Activated naive CD4-positive, alpha-beta T cell treated with anti-CD3 and anti-CD28 coated beads, Interleukin-2, amount 50 U/mL, for 24 hours (primary cell): ENCODE results near the gene WDR13.

Source experiments
- H3K27ac Mint-ChIP-seq: one replicate; pipeline ENCODE4 v1.8.0; 2021; ENCODE audit warnings: mild to moderate bottlenecking, mixed read lengths
- H3K27me3 Mint-ChIP-seq: one replicate; pipeline ENCODE4 v1.8.0; 2021; ENCODE audit warnings: mixed read lengths
- H3K36me3 Mint-ChIP-seq: one replicate; pipeline ENCODE4 v1.8.0; 2021; ENCODE audit warnings: mixed read lengths
- H3K4me1 Mint-ChIP-seq: one replicate; pipeline ENCODE4 v1.8.0; 2021; ENCODE audit warnings: mixed read lengths
- H3K4me3 Mint-ChIP-seq: one replicate; pipeline ENCODE4 v1.8.0; 2021; ENCODE audit warnings: mild to moderate bottlenecking, mixed read lengths
- H3K9me3 Mint-ChIP-seq: one replicate; pipeline ENCODE4 v1.8.0; 2021; ENCODE audit warnings: mixed read lengths

Gene WDR13

GRCh38 chrX:48584698-48585097, 12.6 kb upstream of the WDR13 start:
- Mint-ChIP-seq H3K4me1 (peaks cover 7% of the 10 kb centered on the region), H3K27ac (no peak overlapping the region), H3K4me3 (no peak overlapping the region)

GRCh38 chrX:48589482-48590162, 7.7 kb upstream of the WDR13 start:
- no peaks in the 10 kb centered on the region for H3K9me3 Mint-ChIP-seq
- no peaks in the 10 kb centered on the region for H3K4me1 Mint-ChIP-seq
- no peak overlapping the region for H3K27ac Mint-ChIP-seq
- H3K27me3 Mint-ChIP-seq: no peaks in the 10 kb centered on the region
- H3K4me3 Mint-ChIP-seq: no peak overlapping the region
- H3K36me3 Mint-ChIP-seq: no peaks in the 10 kb centered on the region

More at GRCh38 chrX:48584698-48585097, 12.6 kb upstream of the WDR13 start:
- H3K27me3 Mint-ChIP-seq: no peaks in the 10 kb centered on the region
- no peaks in the 10 kb centered on the region for H3K9me3 Mint-ChIP-seq
- H3K36me3 Mint-ChIP-seq: peaks cover 2% of the 10 kb centered on the region

- Mint-ChIP-seq H3K4me3 (no peak overlapping the region), H3K27ac (no peak overlapping the region), H3K9me3 (no peaks in the 10 kb centered on the region), H3K27me3 (no peaks in the 10 kb centered on the region), H3K4me1 (no peaks in the 10 kb centered on the region), H3K36me3 (no peaks in the 10 kb centered on the region)
These were observed 6.8 kb upstream of the WDR13 start for GRCh38 chrX:48590203-48591103.

GRCh38 chrX:48591255-48591791, 6.0 kb upstream of the WDR13 start:
- no peaks in the 10 kb centered on the region for H3K27me3 Mint-ChIP-seq
- H3K36me3 Mint-ChIP-seq: no peaks in the 10 kb centered on the region
- H3K4me1 Mint-ChIP-seq: no peaks in the 10 kb centered on the region
- no peak overlapping the region for H3K27ac Mint-ChIP-seq
- no peaks in the 10 kb centered on the region for H3K9me3 Mint-ChIP-seq
- H3K4me3 Mint-ChIP-seq: no peak overlapping the region

GRCh38 chrX:48592971-48593370, 4.3 kb upstream of the WDR13 start:
- no peak overlapping the region for H3K27ac Mint-ChIP-seq
- no peaks in the 10 kb centered on the region for H3K36me3 Mint-ChIP-seq

GRCh38 chrX:48595929-48596328, 1.4 kb upstream of the WDR13 start:
- Mint-ChIP-seq H3K27me3 (no peaks in the 10 kb centered on the region), H3K4me1 (peaks cover 10% of the 10 kb centered on the region)

More at GRCh38 chrX:48592971-48593370, 4.3 kb upstream of the WDR13 start:
- Mint-ChIP-seq H3K27me3 (no peaks in the 10 kb centered on the region), H3K4me3 (no peak overlapping the region), H3K4me1 (peaks cover 5% of the 10 kb centered on the region), H3K9me3 (no peaks in the 10 kb centered on the region)

GRCh38 chrX:48598614-48599013, 1.3 kb downstream of the WDR13 start:
- Mint-ChIP-seq H3K9me3 (no peaks in the 10 kb centered on the region), H3K4me1 (peaks cover 10% of the 10 kb centered on the region), H3K27me3 (no peaks in the 10 kb centered on the region), H3K4me3 (no peak overlapping the region), H3K36me3 (no peaks in the 10 kb centered on the region), H3K27ac (no peak overlapping the region)

More at GRCh38 chrX:48595929-48596328, 1.4 kb upstream of the WDR13 start:
- no peaks in the 10 kb centered on the region for H3K36me3 Mint-ChIP-seq
- no peak overlapping the region for H3K4me3 Mint-ChIP-seq
- H3K9me3 Mint-ChIP-seq: no peaks in the 10 kb centered on the region
- no peak overlapping the region for H3K27ac Mint-ChIP-seq

GRCh38 chrX:48599341-48599740, 2.0 kb downstream of the WDR13 start:
- Mint-ChIP-seq H3K27me3 (no peaks in the 10 kb centered on the region), H3K9me3 (no peaks in the 10 kb centered on the region), H3K27ac (no peak overlapping the region), H3K4me1 (peaks cover 10% of the 10 kb centered on the region), H3K36me3 (no peaks in the 10 kb centered on the region), H3K4me3 (no peak overlapping the region)

- no peak overlapping the region for H3K4me3 Mint-ChIP-seq
- H3K27me3 Mint-ChIP-seq: no peaks in the 10 kb centered on the region
- H3K9me3 Mint-ChIP-seq: no peaks in the 10 kb centered on the region
- H3K4me1 Mint-ChIP-seq: peaks cover 10% of the 10 kb centered on the region
- no peaks in the 10 kb centered on the region for H3K36me3 Mint-ChIP-seq
- H3K27ac Mint-ChIP-seq: no peak overlapping the region
These were observed 2.9 kb downstream of the WDR13 start for GRCh38 chrX:48600226-48600625.

- Mint-ChIP-seq H3K4me3 (no peak overlapping the region), H3K27me3 (no peaks in the 10 kb centered on the region), H3K4me1 (peaks cover 10% of the 10 kb centered on the region), H3K9me3 (no peaks in the 10 kb centered on the region), H3K36me3 (no peaks in the 10 kb centered on the region), H3K27ac (no peak overlapping the region)
These were observed 4.6 kb downstream of the WDR13 start for GRCh38 chrX:48601741-48602394.

GRCh38 chrX:48604701-48605100, 7.4 kb downstream of the WDR13 start:
- Mint-ChIP-seq H3K9me3 (no peaks in the 10 kb centered on the region), H3K4me1 (no peaks in the 10 kb centered on the region), H3K4me3 (no peak overlapping the region), H3K27ac (no peak overlapping the region), H3K27me3 (no peaks in the 10 kb centered on the region), H3K36me3 (no peaks in the 10 kb centered on the region)

- Mint-ChIP-seq H3K9me3 (no peaks in the 10 kb centered on the region), H3K36me3 (no peaks in the 10 kb centered on the region), H3K27me3 (no peaks in the 10 kb centered on the region), H3K4me3 (no peak overlapping the region), H3K4me1 (no peaks in the 10 kb centered on the region), H3K27ac (no peak overlapping the region)
These were observed 8.8 kb downstream of the WDR13 start for GRCh38 chrX:48606091-48606490.

- Mint-ChIP-seq H3K27ac (no peak overlapping the region), H3K36me3 (no peaks in the 10 kb centered on the region), H3K4me3 (no peak overlapping the region), H3K27me3 (no peaks in the 10 kb centered on the region), H3K9me3 (no peaks in the 10 kb centered on the region), H3K4me1 (no peaks in the 10 kb centered on the region)
These were observed 14.4 kb downstream of the WDR13 start for GRCh38 chrX:48611703-48612102.

GRCh38 chrX:48613502-48614160, 16.3 kb downstream of the WDR13 start:
- Mint-ChIP-seq H3K36me3 (no peaks in the 10 kb centered on the region), H3K9me3 (no peaks in the 10 kb centered on the region), H3K4me1 (no peaks in the 10 kb centered on the region), H3K4me3 (no peak overlapping the region), H3K27ac (no peak overlapping the region), H3K27me3 (no peaks in the 10 kb centered on the region)

GRCh38 chrX:48616576-48616975, 19.3 kb downstream of the WDR13 start:
- Mint-ChIP-seq H3K9me3 (no peaks in the 10 kb centered on the region), H3K4me1 (no peaks in the 10 kb centered on the region), H3K27me3 (no peaks in the 10 kb centered on the region), H3K4me3 (no peak overlapping the region), H3K36me3 (no peaks in the 10 kb centered on the region), H3K27ac (no peak overlapping the region)
